Measurements from ENCODE around the gene FLRT1. TPM values are rescaled to one million over a fixed set of nuclear protein-coding genes. Genes with fewer than 3 reads are reported as not detected.

Gene FLRT1
- total RNA-seq, 4 donors from 2014 or later, result 0.32 to 1.4 (median 0.90) TPM

- no peaks in the 10 kb centered on the region for H3K4me1 ChIP-seq
- no peak overlapping the region for H3K4me3 ChIP-seq
- TF ChIP-seq EP300 (IDR thresholded peaks at IDR 0.05; ENCODE audit: low read depth) (no peak), POLR2AphosphoS5 (IDR thresholded peaks at IDR 0.05) (no peak), POLR2A (IDR thresholded peaks at IDR 0.05) (no peak)
- TF ChIP-seq, protein P1, sequence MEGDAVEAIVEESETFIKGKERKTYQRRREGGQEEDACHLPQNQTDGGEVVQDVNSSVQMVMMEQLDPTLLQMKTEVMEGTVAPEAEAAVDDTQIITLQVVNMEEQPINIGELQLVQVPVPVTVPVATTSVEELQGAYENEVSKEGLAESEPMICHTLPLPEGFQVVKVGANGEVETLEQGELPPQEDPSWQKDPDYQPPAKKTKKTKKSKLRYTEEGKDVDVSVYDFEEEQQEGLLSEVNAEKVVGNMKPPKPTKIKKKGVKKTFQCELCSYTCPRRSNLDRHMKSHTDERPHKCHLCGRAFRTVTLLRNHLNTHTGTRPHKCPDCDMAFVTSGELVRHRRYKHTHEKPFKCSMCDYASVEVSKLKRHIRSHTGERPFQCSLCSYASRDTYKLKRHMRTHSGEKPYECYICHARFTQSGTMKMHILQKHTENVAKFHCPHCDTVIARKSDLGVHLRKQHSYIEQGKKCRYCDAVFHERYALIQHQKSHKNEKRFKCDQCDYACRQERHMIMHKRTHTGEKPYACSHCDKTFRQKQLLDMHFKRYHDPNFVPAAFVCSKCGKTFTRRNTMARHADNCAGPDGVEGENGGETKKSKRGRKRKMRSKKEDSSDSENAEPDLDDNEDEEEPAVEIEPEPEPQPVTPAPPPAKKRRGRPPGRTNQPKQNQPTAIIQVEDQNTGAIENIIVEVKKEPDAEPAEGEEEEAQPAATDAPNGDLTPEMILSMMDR (IDR thresholded peaks at IDR 0.05), result no peak
- H3K36me3 ChIP-seq, result no peaks in the 10 kb centered on the region
- 80 to 82% methylated on average over 6 to 8 of the region's 8 CpGs for WGBS, 2 donors (ENCODE audit: low coverage in 1 of 2)
- in situ Hi-C loops (cut with MboI; ENCODE audit: low pct_ligation_motif_present in 1 of 4, low pct_unique_long_range_greater_than_20kb in 1 of 4, low sequenced_read_pairs in 3 of 4), result no loop called here
- H3K9me3 ChIP-seq, result no peaks in the 10 kb centered on the region
- H3K27me3 ChIP-seq, result no peaks in the 10 kb centered on the region
- DNase-seq, result no peak
- no peak overlapping the region for H3K27ac ChIP-seq
- intact Hi-C loops (cut with DNase I; ENCODE audit: low total_unique reads), result no loop called here
Measured at GRCh38 chr11:64072403-64072802, 36.7 kb downstream of the FLRT1 start.

DNA sequence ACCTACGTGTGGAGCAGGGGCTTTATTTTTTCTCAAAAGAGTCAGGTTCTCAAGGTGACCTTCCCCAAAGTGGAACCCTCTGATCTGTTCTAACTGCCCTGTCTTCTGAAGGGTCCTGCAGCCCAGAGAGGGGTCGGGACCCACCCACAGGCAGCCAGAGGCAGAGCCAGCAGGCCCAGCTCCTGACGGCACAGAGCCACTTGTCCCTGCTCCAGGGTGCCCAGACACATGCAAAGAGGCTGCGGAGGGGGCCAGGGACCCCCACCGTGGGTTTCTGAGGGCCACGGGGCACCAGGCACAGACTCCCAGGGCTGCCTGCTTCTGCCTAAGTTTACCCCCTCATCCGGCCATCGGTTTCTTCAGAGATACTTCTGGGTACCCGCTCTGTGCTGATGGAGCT lies 37.1 kb downstream of the FLRT1 start:
- intact Hi-C loops (cut with DNase I; ENCODE audit: low total_unique reads), result no loop called here
- Histone ChIP-seq H3K9me3 (no peaks in the 10 kb centered on the region), H3K27me3 (no peaks in the 10 kb centered on the region), H3K27ac (no peak overlapping the region), H3K4me3 (no peak overlapping the region), H3K36me3 (no peaks in the 10 kb centered on the region), H3K4me1 (no peaks in the 10 kb centered on the region)
- 65 to 100% methylated on average over 3 to 6 of the region's 9 CpGs for WGBS, 2 donors (ENCODE audit: low coverage in 1 of 2)
- no peak for DNase-seq
- TF ChIP-seq, protein P1 (IDR thresholded peaks at IDR 0.05), result no peak
- TF ChIP-seq POLR2AphosphoS5 (IDR thresholded peaks at IDR 0.05), result no peak
- TF ChIP-seq EP300 (IDR thresholded peaks at IDR 0.05; ENCODE audit: low read depth), result no peak
- TF ChIP-seq POLR2A (IDR thresholded peaks at IDR 0.05), result no peak
- in situ Hi-C loops (cut with MboI; ENCODE audit: low pct_ligation_motif_present in 1 of 4, low pct_unique_long_range_greater_than_20kb in 1 of 4, low sequenced_read_pairs in 3 of 4), result no loop called here

DNA sequence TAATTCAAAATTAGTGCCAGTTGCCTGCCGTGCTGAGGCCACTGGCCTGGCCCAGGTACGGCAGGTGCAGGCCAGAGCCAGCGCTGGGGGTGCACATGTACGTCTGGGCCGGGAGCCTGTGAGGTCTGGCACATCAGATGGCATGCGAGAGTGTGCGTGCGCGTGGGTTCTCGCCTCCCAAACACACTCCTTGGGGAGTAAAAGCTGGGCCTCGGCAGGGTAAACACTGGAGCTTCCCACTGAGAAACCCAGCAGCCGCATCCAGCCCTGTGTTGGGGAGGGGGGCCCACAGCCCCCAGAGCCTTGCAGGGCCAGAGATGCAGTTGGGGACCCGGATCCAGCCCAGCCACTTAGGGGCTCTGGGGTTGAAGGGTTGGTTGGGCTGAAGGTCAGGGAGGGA lies 37.8 kb downstream of the FLRT1 start:
- no peak overlapping the region for H3K4me3 ChIP-seq
- H3K9me3 ChIP-seq, result no peaks in the 10 kb centered on the region
- in situ Hi-C loops (cut with MboI; ENCODE audit: low pct_ligation_motif_present in 1 of 4, low pct_unique_long_range_greater_than_20kb in 1 of 4, low sequenced_read_pairs in 3 of 4) (no loop called here), intact Hi-C loops (cut with DNase I; ENCODE audit: low total_unique reads) (no loop called here)
- WGBS, 2 donors (ENCODE audit: low coverage in 1 of 2), result 83% methylated on average over 13 of the region's 13 CpGs; no CpG with 5 or more reads in 1 of the 2 donors
- H3K4me1 ChIP-seq, result no peaks in the 10 kb centered on the region
- TF ChIP-seq, protein P1 (IDR thresholded peaks at IDR 0.05), result no peak
- TF ChIP-seq POLR2A (IDR thresholded peaks at IDR 0.05) (no peak), EP300 (IDR thresholded peaks at IDR 0.05; ENCODE audit: low read depth) (no peak), POLR2AphosphoS5 (IDR thresholded peaks at IDR 0.05) (no peak)
- no peak overlapping the region for H3K27ac ChIP-seq
- H3K36me3 ChIP-seq, result no peaks in the 10 kb centered on the region
- H3K27me3 ChIP-seq, result no peaks in the 10 kb centered on the region
- no peak for DNase-seq

DNA sequence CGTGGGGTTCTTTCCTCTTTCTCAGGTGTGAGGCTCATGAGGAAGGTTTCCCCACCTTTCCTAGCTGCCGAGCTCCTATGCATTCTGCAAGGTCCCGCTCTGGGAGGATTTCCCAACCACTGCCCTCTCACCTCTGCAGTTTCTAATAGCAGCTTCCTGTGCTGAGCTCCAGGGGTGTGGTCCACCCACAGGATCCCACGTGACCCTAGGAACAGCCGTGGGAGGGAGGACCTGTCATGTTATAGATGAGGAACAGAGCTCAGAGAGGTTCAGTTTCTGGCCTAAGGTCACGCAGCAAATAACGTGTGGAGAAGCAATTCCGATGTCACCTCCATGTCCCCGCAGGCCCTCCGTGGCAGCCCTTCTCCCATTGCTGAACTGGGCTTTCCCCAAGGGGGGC lies 38.5 kb downstream of the FLRT1 start:
- DNase-seq, result no peak
- Histone ChIP-seq H3K9me3 (no peaks in the 10 kb centered on the region), H3K4me1 (no peaks in the 10 kb centered on the region), H3K27me3 (no peaks in the 10 kb centered on the region), H3K36me3 (no peaks in the 10 kb centered on the region), H3K4me3 (no peak overlapping the region), H3K27ac (no peak overlapping the region)
- in situ Hi-C loops (cut with MboI; ENCODE audit: low pct_ligation_motif_present in 1 of 4, low pct_unique_long_range_greater_than_20kb in 1 of 4, low sequenced_read_pairs in 3 of 4) (no loop called here), intact Hi-C loops (cut with DNase I; ENCODE audit: low total_unique reads) (no loop called here)
- 76% methylated on average over 10 of the region's 10 CpGs; no CpG with 5 or more reads in 1 of the 2 donors for WGBS, 2 donors (ENCODE audit: low coverage in 1 of 2)
- TF ChIP-seq, protein P1 (IDR thresholded peaks at IDR 0.05), result no peak
- no peak for TF ChIP-seq POLR2A (IDR thresholded peaks at IDR 0.05)
- TF ChIP-seq EP300 (IDR thresholded peaks at IDR 0.05; ENCODE audit: low read depth), result no peak
- TF ChIP-seq POLR2AphosphoS5 (IDR thresholded peaks at IDR 0.05), result no peak
